ENCODE results near the gene CD300LB. TPM values are rescaled to one million over a fixed set of nuclear protein-coding genes. Genes with fewer than 3 reads are reported as not detected.
"Not testable (repeated sequence)": the region's sequence is repeated elsewhere in the genome, so short reads cannot be mapped to it uniquely, and the experiment has no call there.

The CD300LB gene
- total RNA-seq, 1 donor from 2014 or later = not detected

GRCh38 chr17:74520790-74521480, 10.3 kb downstream of the CD300LB start:
- Histone ChIP-seq H3K4me2 (ENCODE audit: low read length) (no peak overlapping the region), H3K4me3 (ENCODE audit: insufficient read depth, low read depth, low read length) (no peak overlapping the region), H3K27me3 (ENCODE audit: insufficient read depth, low read length) (no peaks in the 10 kb centered on the region), H3K27ac (ENCODE audit: low read depth, low read length) (no peak overlapping the region), H2AFZ (ENCODE audit: low read depth, low read length) (no peak overlapping the region), H3K4me1 (ENCODE audit: insufficient read depth, low read length) (no peaks in the 10 kb centered on the region), H3K79me2 (ENCODE audit: insufficient read depth, low read length) (no peaks in the 10 kb centered on the region), H4K20me1 (ENCODE audit: insufficient read depth, low read length) (no peaks in the 10 kb centered on the region), H3K9ac (ENCODE audit: low read length) (no peak overlapping the region), H3K9me3 (ENCODE audit: insufficient read depth, low read depth, low read length) (peaks cover 3% of the 10 kb centered on the region), H3K36me3 (ENCODE audit: insufficient read depth, low read length) (no peaks in the 10 kb centered on the region)
- H3K36me3 Mint-ChIP-seq (ENCODE audit: low read depth, unreplicated experiment) = no peaks in the 10 kb centered on the region
- TF ChIP-seq CTCF (IDR thresholded peaks at IDR 0.05; ENCODE audit: insufficient read depth, low read depth, low read length) = no peak
- TF ChIP-seq EZH2 (IDR thresholded peaks at IDR 0.05; ENCODE audit: insufficient read depth, low read length) = no peak
- peaks cover 13% of the 10 kb centered on the region for H3K9me3 Mint-ChIP-seq (ENCODE audit: unreplicated experiment)
- H3K27me3 Mint-ChIP-seq (ENCODE audit: low read depth, unreplicated experiment) = peaks cover 51% of the 10 kb centered on the region
- DNase-seq (ENCODE audit: low read depth) (peak; percentile 9), FAIRE-seq (no peak)
- H3K27ac Mint-ChIP-seq (ENCODE audit: unreplicated experiment) = no peak overlapping the region
- H3K4me1 Mint-ChIP-seq (ENCODE audit: low read depth, unreplicated experiment) = no peaks in the 10 kb centered on the region
- H3K4me3 Mint-ChIP-seq (ENCODE audit: unreplicated experiment) = no peak overlapping the region

- no peak overlapping the region for H3K4me3 Mint-ChIP-seq (ENCODE audit: unreplicated experiment)
- FAIRE-seq = no peak
- H4K20me1 ChIP-seq (ENCODE audit: insufficient read depth, low read length) = no peaks in the 10 kb centered on the region
- H3K4me2 ChIP-seq (ENCODE audit: low read length) = no peak overlapping the region
- no peak overlapping the region for H3K27ac Mint-ChIP-seq (ENCODE audit: unreplicated experiment)
- no peaks in the 10 kb centered on the region for H3K36me3 Mint-ChIP-seq (ENCODE audit: low read depth, unreplicated experiment)
- H3K27me3 Mint-ChIP-seq (ENCODE audit: low read depth, unreplicated experiment) = peaks cover 53% of the 10 kb centered on the region
- no peaks in the 10 kb centered on the region for H3K4me1 ChIP-seq (ENCODE audit: insufficient read depth, low read length)
- H2AFZ ChIP-seq (ENCODE audit: low read depth, low read length) = no peak overlapping the region
- DNase-seq (ENCODE audit: low read depth) = no peak
- peaks cover 13% of the 10 kb centered on the region for H3K9me3 Mint-ChIP-seq (ENCODE audit: unreplicated experiment)
- H3K9ac ChIP-seq (ENCODE audit: low read length) = no peak overlapping the region
- TF ChIP-seq CTCF (IDR thresholded peaks at IDR 0.05; ENCODE audit: insufficient read depth, low read depth, low read length) (no peak), EZH2 (IDR thresholded peaks at IDR 0.05; ENCODE audit: insufficient read depth, low read length) (no peak)
- no peak overlapping the region for H3K27ac ChIP-seq (ENCODE audit: low read depth, low read length)
- H3K27me3 ChIP-seq (ENCODE audit: insufficient read depth, low read length) = no peaks in the 10 kb centered on the region
- no peaks in the 10 kb centered on the region for H3K79me2 ChIP-seq (ENCODE audit: insufficient read depth, low read length)
- peaks cover 4% of the 10 kb centered on the region for H3K9me3 ChIP-seq (ENCODE audit: insufficient read depth, low read depth, low read length)
- H3K4me3 ChIP-seq (ENCODE audit: insufficient read depth, low read depth, low read length) = no peak overlapping the region
- no peaks in the 10 kb centered on the region for H3K36me3 ChIP-seq (ENCODE audit: insufficient read depth, low read length)
- no peaks in the 10 kb centered on the region for H3K4me1 Mint-ChIP-seq (ENCODE audit: low read depth, unreplicated experiment)
These were observed 11.2 kb downstream of the CD300LB start for GRCh38 chr17:74520016-74520434.

GRCh38 chr17:74518413-74518981, 12.8 kb downstream of the CD300LB start:
- peaks cover 17% of the 10 kb centered on the region for H3K9me3 ChIP-seq (ENCODE audit: insufficient read depth, low read depth, low read length)
- H3K36me3 ChIP-seq (ENCODE audit: insufficient read depth, low read length); H3K9ac ChIP-seq (ENCODE audit: low read length); H3K4me1 ChIP-seq (ENCODE audit: insufficient read depth, low read length); FAIRE-seq; H3K4me2 ChIP-seq (ENCODE audit: low read length); H3K4me1 Mint-ChIP-seq (ENCODE audit: low read depth, unreplicated experiment); H3K4me3 Mint-ChIP-seq (ENCODE audit: unreplicated experiment); H4K20me1 ChIP-seq (ENCODE audit: insufficient read depth, low read length); DNase-seq (ENCODE audit: low read depth); H3K4me3 ChIP-seq (ENCODE audit: insufficient read depth, low read depth, low read length); H3K27ac Mint-ChIP-seq (ENCODE audit: unreplicated experiment); H3K36me3 Mint-ChIP-seq (ENCODE audit: low read depth, unreplicated experiment); H3K27me3 ChIP-seq (ENCODE audit: insufficient read depth, low read length); H3K27ac ChIP-seq (ENCODE audit: low read depth, low read length); H3K79me2 ChIP-seq (ENCODE audit: insufficient read depth, low read length); H2AFZ ChIP-seq (ENCODE audit: low read depth, low read length): not testable (repeated sequence)
- Mint-ChIP-seq H3K9me3 (ENCODE audit: unreplicated experiment) (peaks cover 22% of the 10 kb centered on the region), H3K27me3 (ENCODE audit: low read depth, unreplicated experiment) (peaks cover 40% of the 10 kb centered on the region)

Data from astrocyte (in vitro differentiated cells and primary cell).